ENCODE measurements around the gene C2orf78.

Gene C2orf78

GRCh38 chr2:73856214-73856613 is 72.2 kb downstream of the C2orf78 start:
- H3K4me3 ChIP-seq (replicated peaks; ENCODE audit: low read depth, low read length), result no peak overlapping the region
- no peak for DNase-seq (ENCODE audit: extremely low read depth, insufficient read length)

GRCh38 chr2:73859721-73860586 is 76.0 kb downstream of the C2orf78 start:
- H3K36me3 ChIP-seq (ENCODE audit: control insufficient read depth, insufficient read depth, low read length), result peaks cover 19% of the 10 kb centered on the region
- no peak overlapping the region for H3K4me3 ChIP-seq (replicated peaks; ENCODE audit: low read depth, low read length)
- TF ChIP-seq CTCF (IDR thresholded peaks at IDR 0.05; ENCODE audit: insufficient read depth, low read length, poor library complexity, severe bottlenecking), result no peak
- DNase-seq (ENCODE audit: extremely low read depth, insufficient read length), result no peak
- no peaks in the 10 kb centered on the region for H3K27me3 ChIP-seq (replicated peaks; ENCODE audit: control insufficient read depth, insufficient read depth, low read length)

More at GRCh38 chr2:73856214-73856613, 72.2 kb downstream of the C2orf78 start:
- H3K27me3 ChIP-seq (replicated peaks; ENCODE audit: control insufficient read depth, insufficient read depth, low read length), result no peaks in the 10 kb centered on the region
- TF ChIP-seq CTCF (IDR thresholded peaks at IDR 0.05; ENCODE audit: insufficient read depth, low read length, poor library complexity, severe bottlenecking), result no peak
- peaks cover 16% of the 10 kb centered on the region for H3K36me3 ChIP-seq (ENCODE audit: control insufficient read depth, insufficient read depth, low read length)

GRCh38 chr2:73862987-73863386 is 79.0 kb downstream of the C2orf78 start:
- no peak for DNase-seq (ENCODE audit: extremely low read depth, insufficient read length)

More at GRCh38 chr2:73862987-73863386, 79.0 kb downstream of the C2orf78 start:
- H3K36me3 ChIP-seq (ENCODE audit: control insufficient read depth, insufficient read depth, low read length), result peaks cover 15% of the 10 kb centered on the region
- TF ChIP-seq CTCF (IDR thresholded peaks at IDR 0.05; ENCODE audit: insufficient read depth, low read length, poor library complexity, severe bottlenecking), result no peak
- no peaks in the 10 kb centered on the region for H3K27me3 ChIP-seq (replicated peaks; ENCODE audit: control insufficient read depth, insufficient read depth, low read length)
- no peak overlapping the region for H3K4me3 ChIP-seq (replicated peaks; ENCODE audit: low read depth, low read length)
